Endometrial microvascular endothelial cells (primary cell): ENCODE data around the gene SCARF2. TPM values are rescaled to one million over a fixed set of nuclear protein-coding genes. Genes with fewer than 3 reads are reported as not detected.

ENCODE experiments used
- in situ Hi-C: cut with HindIII; loops from 2 replicates; pipeline ENCODE4 v1.10.0; 2017; ENCODE audit warnings: low sequenced_read_pairs, low pct_unique_long_range_greater_than_20kb; ENCODE audit errors: inconsistent ontology term
- total RNA-seq: library from RNA; depleted of rRNA; stranded (reverse); fragments of >200 nt; gene quantifications from one replicate; pipeline ENCODE4 v1.2.3, GENCODE V29; 2015; ENCODE audit errors: inconsistent ontology term

Gene SCARF2
- total RNA-seq, 1 donor from 2014 or later, result 5.0 TPM

DNA sequence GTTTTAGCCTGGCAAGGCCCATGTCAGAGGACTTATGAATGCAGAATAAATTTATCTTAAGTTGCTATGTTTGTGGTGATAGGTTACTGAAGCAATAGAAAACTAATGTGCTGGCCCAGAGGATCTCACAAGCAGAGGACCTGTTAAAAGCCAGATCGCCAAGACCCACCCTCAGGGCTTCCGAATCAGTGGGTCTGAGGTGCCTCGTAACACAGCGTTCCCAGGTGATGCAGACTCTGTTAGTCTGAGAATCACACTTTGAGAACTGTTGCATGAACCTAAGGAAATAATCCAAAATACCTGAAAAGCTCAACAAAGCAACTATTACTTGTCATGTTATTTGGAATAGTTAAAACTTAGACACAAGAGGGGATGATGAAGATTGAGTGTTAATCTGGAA, 6.7 kb upstream of the SCARF2 start:
- in situ Hi-C loops, result no loop called here

DNA sequence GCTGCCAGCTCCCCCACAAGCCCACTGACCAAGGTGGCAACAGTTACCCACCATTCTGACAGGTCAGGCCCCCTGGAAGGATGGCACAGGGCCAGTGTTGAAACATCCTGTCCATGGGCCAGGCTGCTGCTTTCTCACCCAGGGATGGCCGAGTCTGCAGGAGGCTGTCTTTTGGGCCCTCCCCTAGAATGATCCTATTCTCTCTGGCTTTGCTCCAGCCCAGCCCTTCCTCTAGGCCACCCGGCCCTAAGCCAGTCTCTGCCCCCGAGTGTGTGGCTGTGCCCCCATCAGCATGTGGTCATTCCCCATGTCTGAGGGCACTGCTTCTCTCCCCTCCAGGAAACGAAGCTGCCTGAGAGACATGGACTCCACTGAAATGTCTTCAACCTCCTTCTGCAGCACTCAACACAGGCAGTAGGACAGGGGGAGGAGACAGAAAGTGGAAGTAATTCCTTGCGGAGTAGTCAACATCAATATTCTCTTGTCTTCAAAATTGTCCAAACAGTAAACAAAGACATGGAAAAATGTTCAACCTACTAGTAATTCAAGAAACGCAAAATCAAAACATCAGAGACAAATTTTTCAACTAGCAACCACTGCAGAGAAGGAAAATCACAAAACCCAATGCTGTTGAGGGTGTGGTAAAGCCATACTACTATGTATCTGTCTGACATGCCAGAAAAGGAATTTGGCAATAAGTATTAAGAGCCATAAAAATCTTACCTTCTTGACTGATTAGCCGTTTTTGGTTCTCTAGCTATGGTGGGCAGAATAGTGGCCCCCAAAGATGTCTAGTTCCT, 5.1 kb upstream of the SCARF2 start:
- in situ Hi-C loops, result no loop called here

DNA sequence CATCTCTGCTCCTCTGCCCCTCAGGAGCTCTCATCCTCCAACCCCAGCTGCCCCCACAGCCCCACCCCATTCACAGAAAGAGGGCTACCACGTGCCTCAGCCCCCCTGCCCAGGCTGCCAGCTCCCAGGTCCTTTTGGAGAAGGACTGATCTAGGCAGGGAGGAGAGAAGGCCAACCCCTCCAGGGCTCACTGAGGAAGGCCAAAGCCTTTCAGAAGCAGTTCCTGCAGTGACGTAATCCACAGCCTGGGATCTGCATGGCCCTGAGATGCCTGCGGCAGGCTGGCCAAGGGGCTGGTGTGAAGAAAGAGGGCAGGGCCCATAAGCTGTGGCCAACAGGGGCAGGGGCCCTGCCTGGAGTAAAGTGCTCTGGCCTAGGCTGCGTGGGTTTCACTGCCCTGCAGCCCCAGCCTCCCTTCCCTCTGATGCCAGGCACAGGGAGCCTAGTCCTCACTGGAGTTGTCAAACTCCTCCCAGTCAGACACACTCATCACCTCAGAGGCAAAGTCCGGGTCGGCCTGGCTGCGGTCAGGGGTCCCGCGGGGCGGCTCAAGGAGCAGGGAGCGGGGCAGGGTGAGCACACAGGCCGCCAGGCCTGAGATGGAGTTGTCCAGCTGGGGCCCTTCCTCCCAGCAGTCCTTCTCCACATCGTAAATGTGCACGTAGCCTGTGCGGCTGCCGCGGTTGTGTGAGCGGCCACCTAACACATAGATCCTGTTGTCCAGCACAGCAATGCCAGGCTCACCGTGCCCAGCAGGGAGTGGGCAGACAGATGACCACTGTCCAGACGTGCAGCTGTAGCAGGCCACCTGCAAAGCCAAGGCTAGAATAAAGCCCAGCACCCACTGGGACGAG, 4.2 kb upstream of the SCARF2 start:
- in situ Hi-C loops, result no loop called here

DNA sequence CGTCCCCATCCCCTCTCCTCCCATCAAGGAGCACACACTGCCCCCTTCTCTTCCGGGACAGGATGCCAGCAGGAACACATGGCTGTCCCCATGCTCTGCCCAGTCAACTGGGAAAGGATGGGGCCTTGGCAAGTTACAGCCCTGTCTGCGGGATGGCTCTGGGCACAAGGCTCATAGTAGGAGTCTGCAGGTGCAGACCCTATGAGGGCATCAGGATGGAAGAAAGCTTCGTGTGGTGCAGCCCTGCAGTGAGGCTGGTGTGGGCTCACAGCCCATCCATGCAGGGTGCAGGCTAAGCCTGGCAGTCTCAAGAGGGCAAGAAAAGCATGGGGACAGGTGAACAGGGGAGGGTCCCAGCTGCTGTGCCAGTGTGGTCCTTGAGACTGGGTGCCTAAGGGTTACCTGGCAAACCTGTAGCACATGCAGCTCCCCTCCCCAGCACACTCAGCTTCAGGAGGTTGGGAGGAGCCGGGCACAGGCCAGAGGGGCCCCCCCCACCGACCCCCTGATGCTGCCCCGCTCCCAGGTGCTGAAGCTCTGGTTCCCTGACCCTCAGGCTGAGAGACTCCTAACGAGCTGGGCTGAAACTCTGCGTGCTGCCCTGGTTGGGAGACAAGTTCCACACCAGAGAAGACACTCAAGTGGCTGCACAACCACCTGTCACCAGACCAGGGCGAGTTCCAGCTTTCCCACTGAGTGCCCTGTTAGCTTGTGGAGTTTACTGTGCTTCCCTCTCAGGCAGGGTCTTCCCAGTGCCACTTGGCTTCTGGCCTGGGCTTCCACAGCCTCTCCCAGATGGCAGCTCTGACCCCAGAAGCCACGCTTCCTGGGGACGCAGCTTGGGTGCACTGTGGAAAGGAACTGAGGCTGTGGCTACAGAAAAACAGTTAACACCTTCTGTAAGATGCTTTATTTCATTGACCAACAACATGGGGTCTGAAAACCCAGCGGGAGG, 3.3 kb upstream of the SCARF2 start:
- in situ Hi-C loops, result no loop called here

DNA sequence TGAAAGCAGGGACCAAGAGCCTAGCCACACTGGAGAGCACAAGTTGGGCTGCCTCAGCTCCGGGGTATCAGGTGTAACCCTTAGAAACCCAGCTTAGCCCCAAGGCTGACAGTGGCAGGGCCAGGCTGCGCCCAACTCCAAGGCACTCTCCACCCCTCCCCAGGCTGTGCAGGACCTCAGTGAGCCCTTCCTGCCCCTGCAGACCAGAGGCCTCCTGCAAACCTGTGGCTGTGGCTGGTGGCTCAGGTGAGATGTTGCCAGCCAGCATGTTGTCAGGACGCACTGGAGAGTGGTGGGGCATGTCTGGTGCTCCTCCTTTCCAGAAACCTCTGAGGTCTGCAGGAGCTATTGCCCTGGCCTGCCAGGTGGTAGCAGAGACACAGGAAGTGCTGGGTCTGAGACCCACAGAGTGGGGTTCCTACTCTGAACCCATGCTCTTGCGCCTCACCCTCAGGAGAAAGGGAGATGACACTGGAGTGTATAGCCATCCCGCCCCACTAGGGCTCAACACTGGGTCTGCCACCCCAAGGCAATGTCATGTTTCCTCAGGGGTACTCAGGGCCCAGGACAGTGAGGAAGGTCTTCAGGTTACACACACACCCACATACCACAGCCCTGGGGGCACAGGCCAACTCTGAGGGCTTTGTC, 2.4 kb upstream of the SCARF2 start:
- in situ Hi-C loops, result no loop called here

DNA sequence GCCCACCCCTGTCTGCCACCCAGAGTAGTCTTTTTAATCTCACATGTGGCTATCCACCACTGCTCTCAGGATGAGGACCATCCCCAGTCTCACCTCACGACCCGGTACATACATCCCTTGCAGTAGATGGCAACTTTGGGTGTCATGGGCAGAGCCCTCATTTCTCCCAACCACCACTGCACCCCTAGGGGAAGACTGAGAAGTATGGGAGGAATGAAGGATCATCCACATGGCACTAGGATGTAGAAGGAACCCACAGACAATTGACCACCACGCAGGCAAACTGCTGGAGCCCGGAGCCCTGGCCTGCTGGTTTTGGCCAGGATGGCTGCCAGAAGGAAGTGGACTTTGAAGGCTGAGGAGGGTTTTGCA, 1.9 kb upstream of the SCARF2 start:
- in situ Hi-C loops, result no loop called here

DNA sequence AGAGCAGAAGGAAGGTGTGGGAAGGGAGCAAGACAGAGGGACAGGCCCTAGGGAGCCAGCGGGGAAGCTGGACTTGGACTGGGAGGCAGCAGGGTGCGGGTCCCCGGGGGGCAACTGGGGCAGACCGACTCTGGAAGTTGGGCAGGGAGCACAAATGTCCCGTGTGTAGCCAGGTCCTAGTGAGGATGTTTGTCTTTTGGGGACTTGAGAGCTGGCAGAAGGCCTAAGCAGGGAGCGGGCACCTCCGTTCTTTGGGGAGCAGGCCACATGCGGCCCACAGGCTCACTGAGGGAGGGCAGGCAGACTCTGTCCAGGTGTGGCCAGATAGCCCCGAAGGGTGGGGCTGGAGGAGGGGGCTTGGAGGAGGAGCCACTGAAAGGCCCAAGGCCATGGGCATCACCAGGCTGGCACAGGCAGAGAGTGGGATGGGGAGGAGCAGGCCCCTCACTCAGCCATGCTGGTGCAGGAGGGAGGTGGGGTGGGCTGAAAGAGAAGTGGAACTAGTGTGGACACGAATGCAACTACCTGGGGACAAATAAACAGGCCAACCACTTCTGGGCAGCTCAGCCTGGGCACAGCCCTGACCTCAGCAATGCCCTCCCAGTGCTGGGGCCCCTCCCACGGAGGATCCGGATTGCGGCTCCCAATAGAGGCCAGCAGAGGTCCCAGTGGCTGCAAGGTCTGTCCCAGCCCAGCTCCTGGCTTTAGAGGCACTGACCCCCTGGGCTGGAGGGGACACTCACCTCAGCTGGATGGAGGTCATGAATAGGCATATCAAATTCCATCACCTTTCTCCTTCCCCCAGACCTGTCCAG, 1.3 kb upstream of the SCARF2 start:
- in situ Hi-C loops, result no loop called here

DNA sequence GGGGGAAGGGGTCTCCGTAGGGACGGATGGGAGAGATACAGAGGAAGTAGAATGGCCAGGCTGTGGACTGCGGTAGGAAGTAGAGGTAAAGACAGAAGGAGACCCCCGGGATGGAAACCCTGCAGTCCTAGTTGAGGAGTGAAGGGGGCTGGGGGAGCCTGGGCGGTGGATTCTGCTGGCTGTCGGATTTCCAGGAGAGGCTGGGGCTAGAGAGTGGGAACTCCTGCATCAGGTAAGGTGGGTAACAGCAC, 727 bp upstream of the SCARF2 start:
- in situ Hi-C loops, result no loop called here

DNA sequence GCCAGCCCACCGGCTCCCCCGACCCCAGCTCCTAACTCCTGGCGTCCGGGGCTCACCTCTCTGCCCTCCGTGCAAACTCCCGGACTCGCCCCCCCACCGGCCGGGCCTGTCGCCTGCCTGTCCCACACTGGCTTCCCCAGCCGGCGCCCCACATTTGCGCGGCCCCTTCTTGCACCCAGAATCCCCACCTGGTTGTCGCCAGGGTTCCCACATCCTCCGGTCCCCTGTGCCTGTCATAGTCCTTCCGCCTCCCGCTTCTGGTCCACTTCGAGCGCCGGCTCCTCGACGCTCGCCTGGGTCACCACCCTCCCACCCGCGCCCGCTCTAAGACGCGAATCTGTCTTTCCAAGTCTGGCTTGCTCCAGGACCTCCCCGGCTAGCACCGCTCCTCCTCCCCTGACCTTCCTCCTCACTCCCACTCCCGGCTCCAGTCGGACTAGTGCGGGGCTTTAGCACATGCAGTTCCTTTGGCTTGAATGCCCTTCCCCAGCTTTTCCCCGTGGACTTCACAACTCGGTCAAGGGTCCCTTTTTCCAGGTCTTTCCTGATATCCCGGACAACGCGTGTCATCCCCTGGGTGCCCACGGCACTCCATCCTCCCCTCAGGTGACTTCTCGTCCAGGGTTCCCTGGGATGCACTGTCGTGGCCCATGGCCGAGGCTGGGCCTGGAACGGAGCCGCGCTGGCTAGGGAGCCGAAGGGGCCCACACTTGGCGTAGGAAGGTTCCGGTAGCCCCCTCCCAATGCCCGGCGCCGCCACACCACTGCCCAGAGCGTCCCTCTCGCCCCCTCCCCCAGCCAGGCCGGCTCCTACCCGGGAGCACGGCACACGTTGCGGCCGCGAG, 635 bp downstream of the SCARF2 start:
- in situ Hi-C loops, result no loop called here

DNA sequence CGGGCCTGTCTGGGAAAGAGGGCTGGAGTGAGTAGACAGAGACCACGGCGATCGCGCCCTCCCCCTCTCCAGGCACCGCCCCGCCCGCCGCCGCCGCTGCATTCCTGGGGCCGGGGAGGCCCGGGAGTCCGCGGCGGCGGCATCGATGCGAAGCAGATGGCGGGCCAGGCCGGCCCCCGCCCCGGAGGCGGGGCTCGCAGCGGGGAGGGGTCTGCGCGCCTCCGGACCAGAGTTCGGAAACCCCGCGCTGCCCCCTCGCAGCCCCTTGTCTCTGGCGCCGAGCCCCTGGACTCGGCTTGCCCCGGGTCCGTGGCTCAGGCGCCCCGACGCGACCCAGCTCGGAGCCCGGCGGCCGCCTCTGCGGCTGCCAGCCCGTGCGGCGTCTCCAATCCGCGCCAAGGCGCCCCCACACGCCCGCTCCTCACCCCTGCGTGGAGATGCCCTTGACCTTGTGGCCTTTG, 1.3 kb downstream of the SCARF2 start:
- in situ Hi-C loops, result no loop called here

DNA sequence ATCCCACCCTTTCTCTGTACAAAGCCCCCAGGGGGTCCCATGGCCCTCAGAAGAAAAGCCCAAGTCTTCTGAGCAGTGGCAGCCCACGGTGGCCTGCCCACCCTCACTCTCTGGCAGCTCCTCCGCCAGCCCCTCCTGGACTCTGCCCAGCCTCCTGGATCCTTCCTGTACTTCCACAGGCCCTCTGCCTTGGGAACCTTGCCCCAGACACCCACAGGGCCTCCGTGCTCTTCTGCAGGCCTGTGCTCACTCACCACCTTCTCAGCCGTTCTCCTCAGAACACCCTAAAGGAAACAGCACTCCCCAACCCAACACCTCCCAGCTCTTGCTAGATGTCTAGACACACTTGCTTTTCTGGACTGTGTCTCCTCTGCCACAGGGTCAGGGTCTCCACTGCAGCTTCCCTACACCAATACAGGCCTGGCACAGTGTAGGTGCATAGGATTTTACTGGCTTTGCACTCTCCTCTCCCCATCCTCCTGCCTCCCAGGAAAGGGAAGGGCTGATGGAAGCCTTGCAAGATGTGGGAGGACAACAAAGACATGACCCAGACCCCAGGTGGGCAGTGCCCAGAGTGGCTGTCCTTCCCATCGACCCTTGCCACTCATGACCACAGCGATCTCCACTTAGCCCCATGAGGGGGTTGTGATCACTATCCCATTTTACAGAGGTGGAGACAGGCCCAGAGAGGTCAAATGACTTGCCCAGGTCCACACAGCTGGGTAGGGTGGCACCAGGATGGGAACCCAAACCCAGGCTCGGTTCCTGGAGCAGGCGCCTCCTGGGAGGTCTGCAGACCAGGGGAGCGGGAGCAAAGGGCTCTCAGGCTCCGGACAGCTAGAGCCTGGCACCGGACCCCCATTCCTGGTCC, 2.0 kb downstream of the SCARF2 start:
- in situ Hi-C loops, result no loop called here

DNA sequence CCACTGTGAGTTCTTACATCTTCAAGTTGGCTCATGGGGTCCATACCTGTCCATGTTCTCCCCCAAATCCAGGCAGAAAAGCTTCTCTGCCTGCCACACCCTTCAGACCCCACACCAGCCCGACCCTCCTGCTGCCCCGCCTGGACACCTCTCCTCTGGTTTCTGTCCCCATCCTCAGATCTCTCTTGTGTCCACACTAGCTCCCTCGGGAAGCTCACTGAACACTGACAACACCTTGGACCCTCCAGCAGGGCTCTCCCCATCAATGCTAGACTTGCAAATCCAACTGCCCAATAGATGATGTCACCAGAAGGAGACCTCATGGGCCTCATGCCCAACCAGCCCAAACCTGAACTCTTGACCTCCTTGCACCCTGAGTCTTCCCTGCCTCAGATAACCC, 2.9 kb downstream of the SCARF2 start:
- in situ Hi-C loops, result no loop called here

DNA sequence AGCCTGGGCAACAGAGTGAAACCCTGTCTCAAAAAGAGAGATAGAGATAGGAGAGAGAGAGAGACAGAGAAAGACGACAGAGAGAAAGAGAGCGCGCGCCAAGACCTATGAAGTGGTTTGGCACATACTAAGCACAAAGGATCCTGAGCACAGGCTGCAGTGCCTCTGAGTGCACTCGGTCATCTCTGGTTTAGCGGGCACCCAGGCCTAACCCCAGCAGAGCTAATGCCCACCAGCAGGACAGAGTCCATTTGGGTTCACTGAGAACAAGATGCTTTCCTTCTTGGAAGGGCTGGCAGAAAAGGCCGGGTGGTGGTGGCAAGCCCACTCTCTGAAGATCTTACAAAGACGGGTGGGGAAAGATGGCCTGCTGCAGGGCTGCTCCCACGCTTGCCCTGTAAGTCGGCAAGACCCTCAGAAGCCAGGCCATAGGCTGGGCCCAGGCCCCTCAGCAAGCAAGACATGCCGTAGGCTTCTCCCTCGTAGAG, 3.3 kb downstream of the SCARF2 start:
- in situ Hi-C loops, result no loop called here

DNA sequence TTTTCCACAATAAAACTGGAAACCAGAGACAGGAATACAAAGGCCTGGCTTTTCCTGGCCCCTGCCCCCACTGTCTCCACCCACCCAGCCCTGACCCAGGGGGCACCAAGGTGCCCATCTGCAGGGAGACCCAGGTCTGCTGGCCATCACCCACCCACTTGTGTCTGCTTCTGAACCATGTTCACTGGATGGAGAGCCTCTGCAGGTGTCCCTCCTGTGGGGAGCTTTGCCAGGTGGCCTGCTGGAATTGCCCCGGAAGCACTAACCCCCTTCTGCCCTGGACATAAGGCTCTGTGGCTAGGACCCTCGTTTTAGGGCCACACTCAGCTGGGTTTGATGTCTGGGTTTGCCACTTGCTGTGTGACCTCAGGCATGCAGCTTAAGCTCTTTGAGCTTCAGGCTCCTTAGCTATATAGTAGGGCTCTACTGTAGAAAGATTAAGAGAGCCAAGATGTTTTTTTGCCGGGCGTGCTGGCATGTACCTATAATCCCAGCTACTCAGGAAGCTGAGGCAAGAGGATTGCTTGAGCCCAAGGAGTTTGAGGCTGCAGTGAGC, 3.9 kb downstream of the SCARF2 start:
- in situ Hi-C loops, result no loop called here

DNA sequence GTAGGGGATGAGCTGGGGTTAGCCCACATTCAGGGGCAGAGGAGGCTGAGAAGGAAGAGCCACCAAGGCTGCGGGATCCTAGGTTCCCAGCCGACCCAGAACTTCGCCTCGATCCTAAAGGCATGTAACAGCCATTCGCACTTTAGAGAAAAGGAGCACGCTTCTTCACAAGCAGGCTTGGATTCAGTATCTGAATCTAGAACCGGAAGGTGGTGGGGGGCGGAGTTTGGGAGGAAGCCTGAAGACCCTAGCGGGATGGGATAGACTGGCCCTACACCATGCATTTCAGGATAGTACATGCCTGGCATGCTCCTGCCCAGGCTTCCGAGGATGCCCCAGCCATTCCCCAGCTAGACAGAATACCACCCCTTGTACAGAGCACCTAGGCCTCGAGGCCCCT, 4.4 kb downstream of the SCARF2 start:
- in situ Hi-C loops, result no loop called here

DNA sequence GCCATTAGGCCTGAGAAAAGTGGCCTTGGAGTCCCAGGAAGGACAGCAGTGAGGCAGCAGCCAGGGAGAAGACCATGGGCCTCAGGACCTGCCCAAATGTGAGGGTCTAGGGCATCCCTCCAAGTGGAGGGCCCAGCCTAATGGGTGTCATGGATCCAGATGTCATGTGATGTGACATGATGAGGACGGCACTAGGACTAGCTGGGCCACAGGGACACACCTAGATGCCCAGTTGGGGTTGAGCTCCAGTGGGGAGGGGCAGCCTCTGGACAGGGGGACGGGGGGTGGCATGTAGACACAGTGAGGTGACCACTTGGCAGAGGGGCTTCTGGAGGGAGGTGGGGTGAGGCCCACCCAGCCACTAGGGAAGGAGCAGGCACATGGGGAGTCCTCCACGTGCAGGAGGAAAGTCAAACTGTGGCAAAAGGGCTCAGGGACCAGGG, 5.4 kb downstream of the SCARF2 start:
- in situ Hi-C loops, result no loop called here
